ENCODE data around the gene MARCHF10.
"Not testable (repeated sequence)": the region's sequence is repeated elsewhere in the genome, so short reads cannot be mapped to it uniquely, and the experiment has no call there.

Gene MARCHF10, protein sequence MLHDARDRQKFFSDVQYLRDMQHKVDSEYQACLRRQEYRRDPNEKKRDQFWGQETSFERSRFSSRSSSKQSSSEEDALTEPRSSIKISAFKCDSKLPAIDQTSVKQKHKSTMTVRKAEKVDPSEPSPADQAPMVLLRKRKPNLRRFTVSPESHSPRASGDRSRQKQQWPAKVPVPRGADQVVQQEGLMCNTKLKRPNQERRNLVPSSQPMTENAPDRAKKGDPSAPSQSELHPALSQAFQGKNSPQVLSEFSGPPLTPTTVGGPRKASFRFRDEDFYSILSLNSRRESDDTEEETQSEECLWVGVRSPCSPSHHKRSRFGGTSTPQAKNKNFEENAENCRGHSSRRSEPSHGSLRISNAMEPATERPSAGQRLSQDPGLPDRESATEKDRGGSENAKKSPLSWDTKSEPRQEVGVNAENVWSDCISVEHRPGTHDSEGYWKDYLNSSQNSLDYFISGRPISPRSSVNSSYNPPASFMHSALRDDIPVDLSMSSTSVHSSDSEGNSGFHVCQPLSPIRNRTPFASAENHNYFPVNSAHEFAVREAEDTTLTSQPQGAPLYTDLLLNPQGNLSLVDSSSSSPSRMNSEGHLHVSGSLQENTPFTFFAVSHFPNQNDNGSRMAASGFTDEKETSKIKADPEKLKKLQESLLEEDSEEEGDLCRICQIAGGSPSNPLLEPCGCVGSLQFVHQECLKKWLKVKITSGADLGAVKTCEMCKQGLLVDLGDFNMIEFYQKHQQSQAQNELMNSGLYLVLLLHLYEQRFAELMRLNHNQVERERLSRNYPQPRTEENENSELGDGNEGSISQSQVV

DNA sequence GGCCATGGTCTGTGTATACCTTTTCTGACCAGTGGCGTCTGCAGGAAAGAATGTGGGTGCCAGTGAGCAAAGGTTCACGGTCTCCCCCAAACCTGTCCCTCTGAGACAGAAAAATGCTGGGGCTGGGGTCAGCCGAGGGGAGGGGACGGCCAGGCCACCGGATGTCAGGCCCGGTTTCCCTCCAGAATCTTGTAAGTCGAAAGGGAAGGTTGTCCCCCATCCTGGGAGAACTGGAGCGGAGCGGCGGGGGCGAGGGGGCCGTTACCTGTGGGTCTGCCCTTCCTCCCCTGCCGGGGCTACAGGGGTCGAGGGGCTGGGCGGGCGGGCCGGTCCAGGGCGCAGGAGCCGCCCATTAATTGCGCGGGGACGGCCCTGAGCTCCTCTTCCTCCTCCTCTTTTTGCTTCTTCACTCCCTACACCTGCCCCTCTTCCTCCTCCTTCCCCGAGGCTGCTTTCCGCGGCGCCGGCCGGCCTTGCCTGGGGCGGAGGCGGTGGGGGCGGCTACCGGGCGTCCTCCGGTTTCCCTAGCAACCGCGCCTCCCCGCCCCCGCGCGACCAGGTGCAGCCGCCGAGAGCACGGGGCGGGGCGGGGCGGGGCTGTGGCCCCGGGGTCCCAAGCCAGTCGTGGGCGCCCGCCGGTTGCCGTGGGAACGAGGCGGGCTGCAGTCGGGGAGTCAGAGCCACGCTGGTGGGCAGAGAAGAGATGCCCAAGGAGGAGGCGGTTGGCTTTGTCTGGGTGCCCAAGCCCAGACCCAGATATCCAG lies at the start of gene MARCHF10:
Gene MARCHF10 (minus strand): TSS at position 503 of the 764 bp plus-strand sequence. CDS start 6,579 bp downstream, outside the sequence.
- DNase-seq: peak; percentile 41

DNA sequence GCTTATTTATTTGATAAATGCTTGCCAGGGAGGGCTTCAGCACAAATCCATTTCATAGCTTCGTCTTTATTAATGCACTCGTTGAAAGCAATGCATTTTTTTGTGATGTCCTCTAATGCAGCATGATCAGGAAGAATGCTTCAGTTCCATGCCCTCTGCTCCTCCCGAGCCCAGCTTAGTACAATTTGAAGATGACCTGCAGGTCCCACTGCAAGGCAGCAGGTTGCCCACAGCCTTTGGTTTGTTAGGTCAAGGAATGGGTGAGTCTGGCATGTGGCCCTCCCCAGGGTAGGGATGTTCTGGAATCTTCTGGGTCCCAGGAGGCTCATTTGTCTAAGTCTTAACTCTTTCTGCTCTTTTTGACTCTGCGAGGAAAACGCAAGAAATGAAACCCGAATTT lies 49.4 kb upstream of the MARCHF10 start:
- DNase-seq: no peak

DNA sequence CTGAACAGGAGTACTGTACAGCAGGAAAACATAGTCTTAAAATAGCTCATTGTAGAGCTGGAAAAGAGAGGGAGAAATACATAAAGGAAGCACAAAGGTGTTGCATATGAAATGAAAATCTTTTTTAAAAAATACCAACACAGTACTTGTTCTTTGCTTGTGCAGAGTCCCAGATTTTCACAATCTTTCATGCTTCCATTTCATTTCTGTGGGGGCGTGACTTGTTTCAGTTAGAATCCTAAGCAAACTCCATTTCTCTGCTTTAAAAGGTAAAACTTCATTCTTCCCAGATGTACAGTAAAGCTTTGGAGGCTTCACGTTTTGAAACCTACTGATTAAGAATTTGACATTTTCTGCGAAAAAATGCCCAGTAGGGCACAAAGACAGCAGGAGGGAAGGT lies 48.5 kb upstream of the MARCHF10 start:
- no peak for DNase-seq

DNA sequence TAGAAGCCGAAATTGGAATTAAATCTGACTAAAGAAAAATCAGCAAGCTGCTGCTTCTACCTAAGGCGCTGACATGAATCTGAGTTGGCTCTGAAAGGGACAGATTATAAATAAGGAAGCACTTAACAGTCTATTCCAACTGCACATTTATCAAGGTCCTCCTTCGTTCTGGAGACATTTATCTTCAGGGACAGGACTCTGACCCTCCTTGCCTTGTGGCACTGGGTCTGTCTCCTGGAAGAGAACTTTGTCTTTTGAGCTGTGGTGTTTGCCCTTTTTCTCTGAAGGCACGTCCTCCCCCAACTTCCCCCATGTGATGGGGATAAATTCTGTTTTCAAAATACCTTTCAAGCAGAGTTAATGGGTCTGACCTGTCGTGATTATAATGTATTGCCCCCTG lies 47.0 kb upstream of the MARCHF10 start:
- DNase-seq: no peak

DNA sequence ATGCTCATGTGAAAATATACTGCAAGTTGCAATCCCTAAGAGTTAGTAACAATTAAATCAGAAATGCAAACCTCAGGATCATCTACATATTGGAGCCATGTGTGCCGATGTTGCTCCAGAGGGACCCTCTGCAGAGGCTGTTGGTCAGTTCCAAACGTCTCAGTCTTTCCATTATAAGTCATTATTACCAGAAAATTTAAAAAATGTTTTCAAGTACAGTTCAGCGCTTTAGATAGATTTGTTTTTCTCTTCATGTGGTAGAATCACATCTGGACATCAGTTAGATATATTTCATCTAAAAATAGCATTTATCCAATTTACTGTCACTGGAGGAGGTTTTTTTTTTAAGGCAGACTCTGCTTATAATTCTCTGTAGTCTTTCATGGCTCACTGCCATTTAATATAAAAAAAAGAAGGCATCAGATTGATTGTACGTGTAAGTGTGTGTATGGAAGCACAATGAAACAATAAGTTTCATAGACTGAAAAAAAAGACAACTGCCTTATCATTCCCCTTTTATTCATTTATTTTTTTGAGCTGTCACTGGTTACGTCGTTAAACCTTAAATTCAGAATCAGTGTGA lies 46.1 kb upstream of the MARCHF10 start:
- peak; percentile 35 for DNase-seq

DNA sequence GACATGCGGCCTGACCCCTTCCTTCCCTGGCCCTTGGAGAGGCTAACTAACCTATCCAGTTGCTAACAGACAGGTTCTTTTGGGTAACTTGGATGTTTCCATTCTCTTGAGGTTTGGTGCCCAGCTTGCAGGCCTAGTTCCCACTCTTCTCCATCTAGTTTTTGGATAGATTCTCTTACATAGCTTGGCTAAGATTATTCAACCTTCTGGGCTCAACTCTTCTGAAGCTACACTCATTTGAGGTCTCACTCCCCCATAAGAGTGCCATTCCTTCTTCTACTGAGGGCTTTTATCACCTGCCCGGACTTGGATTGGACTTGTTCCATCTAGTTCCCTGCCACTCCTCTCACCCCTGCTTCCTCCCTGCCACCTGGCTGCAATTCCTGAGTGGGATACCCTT lies 44.1 kb upstream of the MARCHF10 start:
- no peak for DNase-seq

DNA sequence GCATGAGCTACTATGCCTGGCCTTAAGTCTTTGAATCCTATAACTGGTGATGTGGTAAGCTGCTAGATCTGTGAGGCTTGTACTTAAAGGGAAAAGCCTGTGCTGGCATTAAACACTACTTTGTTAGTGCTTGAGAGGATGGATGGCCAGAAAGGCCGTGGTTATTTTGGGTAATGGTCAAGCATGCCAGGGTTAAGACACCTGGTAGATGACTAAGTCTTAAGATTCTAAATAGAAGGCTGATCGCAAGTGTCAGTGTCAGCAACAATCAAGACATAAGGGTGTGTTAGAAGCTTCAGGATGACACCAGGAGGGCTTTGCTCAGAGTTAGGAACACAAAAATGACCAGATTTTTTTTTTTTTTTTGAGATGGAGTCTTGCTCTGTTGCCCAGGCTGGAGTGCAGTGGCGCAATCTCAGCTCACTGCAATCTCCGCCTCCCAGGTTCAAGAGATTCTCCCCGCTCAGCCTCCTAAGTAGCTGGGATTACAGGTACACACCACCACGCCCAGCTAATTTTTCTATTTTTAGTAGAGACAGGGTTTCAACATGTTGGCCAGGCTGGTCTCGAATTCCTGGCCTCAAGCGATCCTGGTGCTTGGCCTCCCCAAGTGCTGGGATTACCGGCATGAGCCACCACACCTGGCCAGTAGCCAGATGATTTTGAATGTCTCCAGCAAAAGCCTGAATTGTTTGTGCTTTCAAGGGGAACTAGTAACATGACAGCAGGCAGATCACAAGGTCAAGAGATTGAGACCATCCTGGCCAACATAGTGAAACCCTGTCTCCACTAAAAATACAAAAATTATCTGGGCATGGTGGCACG lies 41.7 kb upstream of the MARCHF10 start:
- not testable (repeated sequence) for DNase-seq

DNA sequence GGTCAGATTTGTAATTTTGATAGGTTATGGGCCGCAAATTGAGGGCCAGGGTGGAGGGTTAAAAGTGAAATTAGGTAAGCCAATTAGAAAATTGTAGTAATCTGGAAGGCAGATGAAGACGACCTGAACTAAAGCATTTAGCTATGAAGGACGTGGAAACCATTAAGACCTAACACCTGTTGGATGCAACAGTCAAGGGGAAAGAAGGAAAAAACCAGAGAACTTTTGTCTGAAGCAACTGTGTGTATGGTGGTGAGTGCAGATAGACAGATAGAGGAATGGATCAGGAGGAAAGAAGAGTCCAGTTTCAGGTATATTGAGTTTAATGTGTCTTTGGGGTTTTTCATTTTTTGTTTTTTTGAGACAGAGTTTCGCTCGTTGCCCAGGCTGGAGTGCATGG lies 40.2 kb upstream of the MARCHF10 start:
- no peak for DNase-seq

DNA sequence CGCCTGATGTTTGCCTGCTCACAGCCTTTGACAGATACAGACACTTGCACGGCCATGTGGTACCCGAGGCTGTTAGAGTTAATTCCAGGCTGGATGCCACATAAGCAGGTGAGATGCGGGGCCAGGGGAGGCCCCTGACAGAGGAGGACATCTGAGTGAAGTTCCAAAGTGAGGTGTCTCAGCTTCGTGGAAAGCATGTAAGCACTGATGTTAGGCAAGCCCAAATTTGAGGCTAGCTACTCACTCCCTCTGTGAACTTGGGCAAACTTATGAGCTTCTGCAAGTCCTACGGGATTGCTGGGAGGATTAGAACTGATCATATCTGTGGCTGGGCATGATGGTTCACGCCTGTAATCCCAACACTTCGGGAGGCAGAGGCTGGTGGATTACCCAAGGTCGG lies 39.3 kb upstream of the MARCHF10 start:
- no peak for DNase-seq

DNA sequence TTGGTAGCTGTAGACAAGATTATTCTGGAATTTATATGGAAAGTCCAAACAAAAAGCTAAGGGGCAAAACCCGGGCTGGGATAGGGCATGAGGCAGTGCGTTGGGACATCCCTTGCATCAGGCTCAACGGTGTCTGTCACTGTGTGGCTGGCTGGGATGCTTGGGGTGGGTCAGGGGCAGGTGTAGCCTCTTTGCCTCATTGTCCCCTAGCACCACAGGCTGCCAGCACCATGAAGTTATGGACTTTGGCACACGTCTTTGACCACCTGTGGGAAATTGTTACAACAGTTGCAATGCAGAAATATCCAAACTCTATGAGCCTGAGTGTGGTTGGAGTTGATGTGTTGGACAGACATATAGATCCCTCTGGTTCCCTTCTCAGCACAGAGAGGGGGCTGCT lies 32.8 kb upstream of the MARCHF10 start:
- DNase-seq: no peak

DNA sequence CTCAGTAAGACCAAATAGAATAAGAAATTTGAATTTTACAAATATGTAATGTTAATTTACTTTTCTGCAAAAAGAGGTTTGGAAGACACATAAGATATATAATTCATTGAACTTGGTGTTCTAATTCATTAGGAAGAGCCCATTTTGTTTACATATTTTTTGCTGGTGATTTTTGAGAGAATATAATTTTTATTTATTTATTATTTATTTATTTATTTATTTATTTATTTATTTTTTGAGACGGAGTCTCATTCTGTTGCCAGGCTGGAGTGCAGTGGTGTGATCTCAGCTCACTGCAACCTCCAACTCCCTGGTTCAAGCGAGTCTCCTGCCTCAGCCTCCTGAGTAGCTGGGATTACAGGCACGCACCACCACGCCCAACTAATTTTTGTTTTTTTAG lies 25.7 kb upstream of the MARCHF10 start:
- DNase-seq: not testable (repeated sequence)

DNA sequence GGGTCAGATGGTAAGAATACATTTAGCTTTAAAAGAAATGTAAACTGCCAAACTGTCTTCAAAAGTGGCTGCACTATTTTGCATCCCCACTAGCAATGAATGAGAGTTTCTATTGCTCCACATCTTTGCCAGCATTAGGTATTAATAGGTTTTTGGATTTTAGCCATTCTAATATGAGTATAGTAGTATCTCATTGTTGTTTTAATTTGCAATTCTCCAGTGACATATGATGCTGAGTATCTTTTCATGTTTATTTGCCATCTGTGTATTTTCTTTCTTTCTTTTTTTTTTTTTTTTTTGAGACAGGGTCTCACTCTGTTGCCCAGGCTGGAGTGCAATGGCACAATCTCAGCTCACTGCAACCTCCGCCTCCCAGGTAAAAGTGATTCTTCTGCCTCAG lies 24.3 kb upstream of the MARCHF10 start:
- no peak for DNase-seq

DNA sequence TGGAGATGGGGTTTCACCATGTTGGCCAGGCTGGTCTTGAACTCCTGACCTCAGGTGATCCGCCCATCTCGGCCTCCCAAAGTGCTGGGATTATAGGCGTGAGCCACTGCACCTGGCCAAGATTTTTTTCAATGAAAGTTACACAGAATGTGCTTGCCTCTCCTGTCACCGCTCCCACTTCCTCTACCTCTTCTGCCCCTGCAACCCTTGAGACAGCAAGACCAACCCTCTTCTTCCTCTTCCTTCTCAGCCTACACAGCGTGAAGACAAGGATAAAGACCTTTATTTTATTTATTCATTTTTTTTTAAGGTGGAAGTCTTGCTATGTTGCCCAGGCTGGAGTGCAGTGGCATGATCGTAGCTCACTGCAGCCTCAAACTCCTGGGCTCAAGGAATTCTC lies 23.0 kb upstream of the MARCHF10 start:
- DNase-seq: not testable (repeated sequence)

DNA sequence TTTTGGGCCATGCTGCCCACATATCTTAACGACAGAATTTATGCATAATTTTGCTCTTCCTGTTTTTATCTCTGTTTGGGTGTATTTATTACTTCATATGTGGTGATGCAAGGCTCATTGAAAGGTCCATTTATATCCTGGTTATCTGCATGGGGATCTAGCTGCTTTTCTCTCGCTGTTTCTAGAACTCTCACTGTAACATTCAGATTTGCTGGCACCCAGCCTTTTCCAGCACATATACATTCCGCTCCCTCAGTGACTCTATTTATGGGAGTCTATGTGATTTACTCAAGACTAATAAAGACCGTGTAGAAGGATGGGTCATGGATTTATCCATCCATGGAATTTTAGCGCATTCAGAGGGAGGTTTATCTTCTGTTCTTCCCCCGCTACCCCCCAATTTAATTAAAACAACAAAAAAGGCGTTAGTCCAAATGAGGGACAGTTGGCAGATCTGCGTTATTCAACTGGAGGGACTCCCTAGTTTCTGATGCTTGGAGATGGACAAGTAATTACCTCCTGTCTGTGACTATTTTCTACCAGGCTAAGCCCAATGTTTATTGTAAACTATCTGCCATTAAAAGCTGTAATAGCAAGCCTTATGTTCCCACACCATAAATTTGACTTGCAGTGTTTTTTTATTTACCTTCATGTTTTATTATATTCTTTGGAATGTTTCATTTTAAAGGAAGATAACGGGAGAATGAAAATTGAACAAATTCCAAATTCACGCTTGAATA lies 19.8 kb upstream of the MARCHF10 start:
- DNase-seq: no peak

DNA sequence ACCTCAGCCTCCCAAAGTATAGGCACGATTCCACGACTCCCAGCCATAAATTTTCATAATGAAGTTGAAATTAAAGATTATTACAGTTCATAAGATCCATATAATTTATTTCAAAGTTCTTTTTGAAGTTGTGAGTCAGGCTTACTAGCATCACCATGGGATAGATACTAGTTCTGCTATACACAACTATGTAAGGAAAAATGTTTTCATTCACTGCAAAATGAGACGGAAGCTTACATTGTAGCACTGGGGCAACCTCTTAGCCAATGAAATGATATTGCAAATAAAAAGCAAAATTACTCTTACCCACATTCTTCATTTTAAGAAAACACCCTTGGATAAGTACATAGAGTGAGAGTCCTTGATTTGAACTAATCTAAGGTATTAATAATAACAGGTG lies 18.8 kb upstream of the MARCHF10 start:
- DNase-seq: no peak

DNA sequence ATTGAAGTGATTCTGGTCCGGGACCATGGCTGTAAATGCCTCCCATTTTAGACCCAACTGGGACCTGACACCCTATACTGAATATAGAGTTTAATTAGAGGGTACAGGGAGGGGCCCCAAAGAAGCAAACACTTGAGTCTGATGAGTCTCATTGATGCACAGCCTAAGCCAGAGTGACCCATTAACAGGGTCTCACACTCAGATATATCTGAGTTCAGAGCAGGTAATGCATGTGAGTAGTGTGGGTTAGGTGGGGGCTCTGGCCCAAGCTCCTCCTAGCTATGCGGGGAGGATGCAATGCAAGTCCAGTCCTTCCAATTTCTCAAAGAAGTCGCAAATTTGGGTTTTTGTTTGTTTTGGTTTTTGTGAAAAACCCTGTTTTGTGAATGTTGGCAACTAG lies 17.1 kb upstream of the MARCHF10 start:
- no peak for DNase-seq

DNA sequence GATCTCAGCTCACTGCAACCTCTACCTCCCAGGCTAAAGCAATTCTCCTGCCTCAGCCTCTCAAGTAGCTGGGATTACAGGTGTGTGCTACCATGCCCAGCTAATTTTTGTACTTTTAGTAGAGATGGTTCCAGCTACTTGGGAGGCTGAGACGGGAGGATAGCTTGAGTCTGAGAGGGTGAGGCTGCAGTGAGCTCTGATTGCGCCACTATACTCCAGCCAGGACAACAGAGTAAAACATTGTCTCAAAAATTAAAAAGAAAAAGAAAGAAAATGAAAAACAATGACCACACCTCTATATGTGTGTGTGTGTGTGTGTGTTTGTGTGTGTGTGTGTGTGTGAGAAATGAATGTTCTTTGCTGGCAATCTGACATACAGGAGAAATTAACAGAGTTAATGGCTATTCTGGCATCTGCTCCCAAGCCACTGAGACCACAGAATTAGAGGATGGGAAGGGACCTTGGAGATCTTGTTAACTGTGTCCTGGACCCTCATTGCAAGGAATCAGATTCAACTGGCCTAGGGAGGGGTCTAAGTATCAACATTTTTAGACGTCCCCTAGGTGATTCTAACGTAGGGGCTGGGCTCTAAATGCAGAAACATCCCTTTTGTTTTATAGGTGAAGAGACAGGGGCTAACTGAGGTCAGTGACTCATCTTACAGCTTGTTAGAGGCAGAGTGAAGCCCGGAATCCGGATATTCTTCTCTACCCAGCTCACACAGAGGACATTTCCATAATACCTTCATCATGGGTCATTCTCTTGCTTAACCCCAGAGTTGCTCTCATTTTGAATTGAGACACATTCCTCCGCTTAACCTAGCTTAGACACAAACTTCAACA lies 16.4 kb upstream of the MARCHF10 start:
- DNase-seq: no peak

DNA sequence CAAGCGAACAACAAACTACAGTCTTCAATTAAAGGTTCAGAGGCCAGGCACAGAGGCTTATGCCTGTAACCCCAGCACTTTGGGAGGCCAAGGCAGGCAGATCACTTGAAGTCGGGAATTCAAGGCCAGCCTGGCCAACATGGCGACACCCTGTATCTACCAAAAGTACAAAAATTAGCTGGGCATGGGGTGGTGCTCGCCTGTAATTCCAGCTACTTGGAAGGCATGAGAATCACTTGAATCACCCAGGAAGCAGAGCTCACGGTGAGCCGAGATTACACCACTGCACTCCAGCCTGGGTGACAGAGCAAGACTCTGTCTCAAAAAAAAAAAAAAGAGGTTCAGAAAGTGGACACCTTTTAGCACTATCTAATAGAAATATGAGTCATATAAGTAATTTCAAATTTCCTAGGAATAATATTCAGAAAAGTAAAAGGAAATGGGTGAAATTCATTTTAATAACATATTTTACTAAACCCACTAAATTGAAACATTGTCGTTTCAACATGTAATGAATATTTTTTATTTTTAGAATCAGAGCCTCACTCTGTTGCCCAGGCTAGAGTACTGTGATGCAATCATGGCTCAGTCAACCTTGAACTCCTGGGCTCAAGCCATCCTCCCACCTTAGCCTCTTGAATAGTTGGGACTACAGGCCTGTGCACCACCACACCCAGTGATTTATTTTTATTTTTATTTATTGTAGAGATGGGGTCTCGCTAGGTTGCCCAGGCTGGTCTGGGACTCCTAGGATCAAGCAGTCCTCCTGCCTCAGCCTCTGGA lies 15.2 kb upstream of the MARCHF10 start:
- no peak for DNase-seq

DNA sequence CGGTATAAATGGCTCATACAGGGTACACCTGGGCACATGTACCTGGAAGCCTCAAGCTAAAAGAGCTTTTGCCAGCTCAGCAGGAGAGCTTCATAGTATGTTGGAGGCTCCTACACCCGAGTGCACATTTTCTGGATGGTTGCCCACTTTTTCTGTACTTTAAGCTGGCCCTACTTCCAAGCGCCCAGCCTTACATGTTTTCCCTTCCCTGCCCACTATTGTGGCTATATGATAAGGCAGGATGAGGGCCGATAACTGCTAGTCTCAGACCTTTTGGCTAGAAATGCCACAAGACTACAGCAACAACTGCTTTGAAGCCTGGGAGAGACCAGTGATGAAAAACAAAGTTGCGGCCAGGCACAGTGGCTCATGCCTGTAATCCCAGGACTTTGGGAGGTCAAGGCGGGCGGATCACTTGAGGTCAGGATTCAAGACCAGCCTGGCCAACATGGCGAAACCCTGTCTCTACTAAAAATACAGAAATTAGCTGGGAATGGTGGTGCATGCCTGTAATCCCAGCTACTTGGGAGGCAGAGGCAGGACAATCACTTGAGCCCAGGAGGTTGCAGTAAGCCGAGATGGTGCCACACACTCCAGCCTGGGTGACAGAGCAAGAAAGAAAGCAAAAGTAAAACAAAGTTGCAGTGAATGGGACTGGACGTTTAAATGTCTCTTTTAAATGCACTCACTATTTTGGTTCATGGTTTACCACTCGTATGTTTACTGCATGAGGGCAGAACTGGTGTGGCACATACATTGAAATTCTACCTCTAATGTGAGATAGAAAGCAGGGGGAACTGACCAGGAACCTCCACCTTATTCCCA lies 14.2 kb upstream of the MARCHF10 start:
- DNase-seq: no peak
